Measurements from ENCODE around the gene ARPC4.

ARPC4 gene

DNA sequence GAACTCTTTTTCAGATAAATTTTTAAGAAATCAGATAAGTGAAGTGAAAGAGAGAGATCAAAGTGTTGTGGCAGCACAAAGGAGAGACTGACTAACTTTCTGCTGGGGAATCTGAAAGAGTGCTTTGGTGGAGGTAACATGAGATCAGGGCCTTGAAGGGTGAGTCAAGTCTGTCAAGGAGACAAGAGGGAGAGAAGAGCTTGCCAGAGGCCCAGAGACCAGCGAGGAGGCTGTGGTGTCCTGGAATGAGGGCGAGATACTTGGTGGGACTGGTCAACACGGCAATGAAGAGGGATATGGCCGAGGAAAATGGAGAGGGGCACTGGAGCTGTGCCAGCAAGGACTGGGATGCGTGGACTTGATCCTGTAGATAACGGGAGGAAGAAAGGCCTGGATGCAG, 5.2 kb upstream of the ARPC4 start:
- TF ChIP-seq Cebpa-rat (IDR thresholded peaks at IDR 0.05), result no peak
- Histone ChIP-seq H3K4me3 (no peak overlapping the region), H3K4me2 (no peak overlapping the region), H3K9me3 (replicated peaks in 1 of 11) (no peaks in the 10 kb centered on the region), H4K20me1 (no peaks in the 10 kb centered on the region), H3K36me3 (peaks cover 17 to 77% (median 39%) of the 10 kb centered on the region in 11 experiments; a peak in 19 of 22 replicates), H3K27me3 (no peaks in the 10 kb centered on the region), H3K4me1 (peaks cover 16 to 31% (median 22%) of the 10 kb centered on the region in 10 experiments), H3K9ac (0 out of 22 replicates have a peak overlapping the region, but pooled peaks of 1 of the 11 experiments have one; percentile 16), H3K27ac (peak overlapping the region in 2 of 11 experiments; percentile 15 to 19; a peak in 2 of 22 replicates)

DNA sequence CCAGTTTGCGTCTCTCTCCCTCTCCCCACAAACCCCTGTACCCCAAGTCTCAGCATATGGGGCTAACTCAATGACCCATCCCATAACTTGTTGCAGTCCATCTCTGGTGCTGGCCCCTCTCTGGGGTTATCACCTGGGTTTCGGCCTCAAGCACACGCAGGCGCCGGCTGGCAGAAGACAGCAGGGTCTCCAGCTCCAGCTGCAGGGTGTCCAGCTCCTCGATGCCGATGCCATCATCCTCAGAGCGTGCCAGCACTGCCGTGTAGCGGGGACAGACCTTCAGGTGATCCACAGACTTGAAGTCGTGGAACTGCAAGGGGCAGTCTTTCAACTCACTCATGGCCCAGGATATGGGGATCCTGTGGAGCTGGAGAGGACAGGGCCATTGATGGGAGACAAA, 1.8 kb upstream of the ARPC4 start:
- TF ChIP-seq Cebpa-rat (IDR thresholded peaks at IDR 0.05), result no peak
- Histone ChIP-seq H3K9ac (peak overlapping the region in 7 of 11 experiments; percentile 3 to 99 (median 97); a peak in 8 of 22 replicates), H3K4me2 (peak overlapping the region in 10 of 11 experiments; percentile 76 to 95 (median 90); a peak in 16 of 22 replicates), H3K27ac (peak overlapping the region in 4 of 11 experiments; percentile 93 to 99 (median 98); a peak in 6 of 22 replicates), H3K4me1 (peaks cover 36 to 46% (median 41%) of the 10 kb centered on the region in 10 experiments), H3K36me3 (peaks cover 25 to 68% (median 43%) of the 10 kb centered on the region in 11 experiments; a peak in 21 of 22 replicates), H3K9me3 (replicated peaks in 1 of 11) (no peaks in the 10 kb centered on the region), H3K4me3 (peak overlapping the region in 4 of 10 experiments; percentile 76 to 96 (median 86); a peak in 6 of 20 replicates), H4K20me1 (peaks cover 23 to 28% (median 27%) of the 10 kb centered on the region in 11 experiments; a peak in 21 of 22 replicates), H3K27me3 (no peaks in the 10 kb centered on the region)

DNA sequence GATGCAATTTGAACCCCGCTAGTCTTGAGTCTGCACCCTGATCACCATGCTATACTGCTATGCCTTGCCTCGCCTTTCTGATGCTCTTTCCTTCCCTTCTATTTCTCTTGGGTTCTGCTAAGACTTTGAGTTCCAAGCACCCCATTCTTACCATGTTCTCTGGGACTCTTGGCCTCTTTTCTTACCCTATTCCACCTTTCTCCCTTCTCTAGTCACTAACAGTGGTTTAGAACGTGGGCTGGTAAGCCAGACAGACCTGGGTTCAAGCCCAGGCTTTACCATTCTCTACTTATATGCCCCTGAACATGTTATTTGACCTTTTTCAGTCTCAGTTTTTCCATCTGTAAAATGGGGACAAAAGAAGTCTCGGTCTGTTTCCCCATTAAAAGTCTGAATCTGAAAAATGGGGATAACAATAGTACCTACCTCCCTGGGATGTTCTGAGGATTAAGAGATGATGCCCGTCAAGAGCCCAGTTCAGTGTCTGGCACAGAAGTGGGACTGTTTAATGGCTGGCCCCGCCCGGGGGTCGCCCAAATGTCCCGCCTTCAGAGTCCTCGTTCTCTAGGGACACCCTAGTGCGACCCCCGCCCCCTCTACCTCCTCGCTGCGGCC, 985 bp upstream of the ARPC4 start:
- H3K27me3 ChIP-seq, result no peaks in the 10 kb centered on the region
- peaks cover 31 to 36% (median 35%) of the 10 kb centered on the region in 11 experiments for H4K20me1 ChIP-seq
- no peak for TF ChIP-seq Cebpa-rat (IDR thresholded peaks at IDR 0.05)
- no peaks in the 10 kb centered on the region for H3K9me3 ChIP-seq (replicated peaks in 1 of 11)
- H3K4me3 ChIP-seq, result peak overlapping the region; percentile 76 to 96 (median 86)
- peaks cover 31 to 68% (median 45%) of the 10 kb centered on the region in 11 experiments for H3K36me3 ChIP-seq
- H3K4me2 ChIP-seq, result peak overlapping the region; percentile 75 to 95 (median 90)
- H3K27ac ChIP-seq, result peak overlapping the region; percentile 93 to 99 (median 97)
- peaks cover 34 to 54% (median 40%) of the 10 kb centered on the region in 10 experiments for H3K4me1 ChIP-seq
- H3K9ac ChIP-seq, result peak overlapping the region; percentile 91 to 100 (median 97)

DNA sequence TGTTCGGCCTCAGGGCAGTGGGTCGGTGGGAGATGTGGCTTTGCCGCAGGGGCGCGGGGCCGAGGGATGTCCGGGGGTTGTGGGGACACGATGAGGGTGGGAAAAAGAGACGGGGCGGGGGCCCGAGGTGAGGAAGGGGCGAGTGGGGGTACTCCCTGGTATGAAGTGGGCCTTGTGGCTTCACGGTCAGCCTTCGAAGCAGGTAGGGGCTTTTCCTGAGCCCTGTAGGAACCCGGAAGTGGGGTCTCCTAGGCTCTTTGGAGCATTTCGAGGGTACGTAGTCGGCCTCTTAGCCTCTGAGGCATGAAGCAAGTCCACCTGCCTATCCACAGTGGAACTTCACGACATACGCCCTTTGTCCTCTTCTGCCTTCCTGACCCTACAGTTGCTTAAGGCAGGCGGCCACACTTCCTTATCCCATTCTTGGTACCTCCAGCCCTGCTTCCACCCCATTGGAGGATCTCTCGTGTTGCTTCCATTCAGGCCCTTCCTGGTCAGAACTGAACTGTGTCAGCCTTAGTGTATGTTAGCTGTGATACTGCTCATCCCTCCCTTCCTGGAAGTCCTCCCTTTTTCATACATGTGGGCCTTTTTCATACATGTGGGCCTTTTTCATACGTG, 389 bp downstream of the ARPC4 start:
- no peak for TF ChIP-seq Cebpa-rat (IDR thresholded peaks at IDR 0.05)
- Histone ChIP-seq H4K20me1 (peaks cover 45 to 49% (median 48%) of the 10 kb centered on the region in 11 experiments), H3K36me3 (peaks cover 45 to 69% (median 54%) of the 10 kb centered on the region in 11 experiments), H3K9me3 (replicated peaks in 1 of 11) (no peaks in the 10 kb centered on the region), H3K27me3 (no peaks in the 10 kb centered on the region), H3K4me2 (peak overlapping the region; percentile 89 to 98 (median 93)), H3K27ac (peak overlapping the region; percentile 93 to 99 (median 97)), H3K4me1 (peaks cover 34 to 59% (median 40%) of the 10 kb centered on the region in 10 experiments), H3K4me3 (peak overlapping the region; percentile 76 to 96 (median 86)), H3K9ac (peak overlapping the region; percentile 91 to 100 (median 97))

DNA sequence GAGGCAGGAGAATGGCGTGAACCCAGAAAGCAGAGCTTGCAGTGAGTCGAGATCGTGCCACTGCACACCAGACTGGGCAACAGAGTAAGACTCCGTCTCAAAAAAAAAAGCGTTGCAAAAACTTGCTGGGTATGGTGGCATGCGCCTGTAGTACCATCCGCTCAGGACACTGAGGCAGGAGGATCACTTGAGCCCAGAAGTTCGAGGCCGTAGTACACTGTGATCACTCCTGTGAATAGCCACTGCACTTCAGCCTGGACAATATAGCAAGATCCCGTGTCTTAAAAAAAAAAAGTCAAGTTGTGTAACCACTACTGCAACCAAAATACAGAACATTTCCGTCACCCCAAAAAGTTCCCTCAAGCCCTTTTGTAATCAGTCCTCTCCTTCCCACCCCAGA, 1.5 kb downstream of the ARPC4 start:
- Histone ChIP-seq H3K9me3 (replicated peaks in 1 of 11) (no peaks in the 10 kb centered on the region), H3K4me1 (peaks cover 34 to 59% (median 40%) of the 10 kb centered on the region in 10 experiments), H3K4me3 (peak overlapping the region; percentile 76 to 96 (median 86); a peak in 18 of 20 replicates), H3K4me2 (peak overlapping the region; percentile 89 to 98 (median 93)), H3K27me3 (no peaks in the 10 kb centered on the region), H3K9ac (peak overlapping the region; percentile 91 to 100 (median 97); a peak in 16 of 22 replicates), H3K27ac (peak overlapping the region in 8 of 11 experiments; percentile 93 to 99 (median 97); a peak in 9 of 22 replicates), H3K36me3 (peaks cover 51 to 69% (median 60%) of the 10 kb centered on the region in 11 experiments), H4K20me1 (peaks cover 50 to 61% (median 59%) of the 10 kb centered on the region in 11 experiments)
- no peak for TF ChIP-seq Cebpa-rat (IDR thresholded peaks at IDR 0.05)

DNA sequence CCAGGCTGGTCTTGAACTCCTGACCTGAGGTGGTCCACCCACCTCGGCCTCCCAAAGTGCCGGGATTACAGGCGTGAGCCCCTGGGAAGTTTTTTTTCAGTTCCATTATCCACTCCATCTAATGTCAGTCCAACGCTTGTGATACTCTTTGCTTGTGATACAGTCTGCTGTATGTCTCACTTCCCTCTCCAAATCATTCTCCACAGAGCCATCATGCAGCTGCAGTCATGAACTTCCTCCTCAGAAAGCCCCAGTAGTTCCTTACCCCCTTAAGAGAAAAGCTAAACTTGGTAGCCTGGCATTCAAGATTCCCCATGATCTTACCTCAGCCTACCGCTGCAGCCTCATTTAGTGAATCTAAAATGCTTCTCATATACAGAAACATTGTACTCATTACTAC, 2.3 kb downstream of the ARPC4 start:
- Histone ChIP-seq H3K9ac (peak overlapping the region; percentile 30 to 98 (median 39); a peak in 11 of 22 replicates), H3K27me3 (no peaks in the 10 kb centered on the region), H3K4me1 (peaks cover 34 to 59% (median 39%) of the 10 kb centered on the region in 10 experiments), H3K4me2 (peak overlapping the region; percentile 89 to 98 (median 93)), H3K36me3 (peaks cover 56 to 69% (median 61%) of the 10 kb centered on the region in 11 experiments), H4K20me1 (peaks cover 55 to 69% (median 67%) of the 10 kb centered on the region in 11 experiments), H3K27ac (peak overlapping the region in 6 of 11 experiments; percentile 21 to 39 (median 32); a peak in 9 of 22 replicates), H3K9me3 (replicated peaks in 1 of 11) (no peaks in the 10 kb centered on the region), H3K4me3 (peak overlapping the region in 3 of 10 experiments; percentile 78 to 94 (median 94); a peak in 6 of 20 replicates)
- no peak for TF ChIP-seq Cebpa-rat (IDR thresholded peaks at IDR 0.05)

DNA sequence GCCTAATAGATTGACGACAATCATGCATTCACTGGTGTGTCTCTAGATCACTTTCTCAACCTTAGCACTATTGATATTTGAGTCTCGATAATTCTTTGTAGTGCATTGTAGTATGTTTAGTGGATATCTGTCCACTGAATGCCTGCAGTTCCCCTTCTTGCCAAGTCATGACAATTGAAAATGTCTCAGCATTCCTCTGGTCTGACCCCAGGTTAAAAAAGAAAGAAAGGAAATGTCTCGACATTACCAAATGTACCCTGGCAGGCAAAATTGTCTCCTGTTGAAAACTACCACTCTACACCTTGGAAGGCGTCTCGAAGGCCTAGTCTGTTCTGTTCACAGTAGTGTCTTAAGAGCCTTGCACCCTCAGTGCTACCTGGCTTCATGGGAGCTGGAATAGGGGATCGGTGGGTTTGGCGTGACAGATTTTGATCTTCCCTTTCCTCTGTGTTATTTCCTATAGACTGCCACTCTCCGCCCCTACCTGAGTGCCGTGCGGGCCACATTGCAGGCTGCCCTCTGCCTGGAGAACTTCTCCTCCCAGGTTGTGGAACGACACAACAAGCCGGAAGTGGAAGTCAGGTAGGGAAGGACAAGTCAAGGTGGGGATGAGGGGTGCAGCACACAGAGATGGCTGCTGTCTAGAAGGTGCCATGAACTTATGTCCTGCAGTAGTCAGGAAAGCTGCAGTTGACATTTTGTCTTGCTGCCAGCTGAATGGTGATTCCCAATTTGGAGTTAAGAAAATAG, 4.5 kb downstream of the ARPC4 start:
- H3K4me2 ChIP-seq, result no peak overlapping the region
- peaks cover 22 to 41% (median 25%) of the 10 kb centered on the region in 10 experiments for H3K4me1 ChIP-seq
- H3K9ac ChIP-seq, result peak overlapping the region in 5 of 11 experiments; percentile 1 to 29 (median 7); a peak in 1 of 22 replicates
- no peak overlapping the region for H3K4me3 ChIP-seq
- H3K27ac ChIP-seq, result no peak overlapping the region
- no peaks in the 10 kb centered on the region for H3K27me3 ChIP-seq
- peaks cover 74 to 86% (median 79%) of the 10 kb centered on the region in 11 experiments for H3K36me3 ChIP-seq
- no peak for TF ChIP-seq Cebpa-rat (IDR thresholded peaks at IDR 0.05)
- no peaks in the 10 kb centered on the region for H3K9me3 ChIP-seq (replicated peaks in 1 of 11)
- H4K20me1 ChIP-seq, result peaks cover 61 to 88% (median 80%) of the 10 kb centered on the region in 11 experiments

DNA sequence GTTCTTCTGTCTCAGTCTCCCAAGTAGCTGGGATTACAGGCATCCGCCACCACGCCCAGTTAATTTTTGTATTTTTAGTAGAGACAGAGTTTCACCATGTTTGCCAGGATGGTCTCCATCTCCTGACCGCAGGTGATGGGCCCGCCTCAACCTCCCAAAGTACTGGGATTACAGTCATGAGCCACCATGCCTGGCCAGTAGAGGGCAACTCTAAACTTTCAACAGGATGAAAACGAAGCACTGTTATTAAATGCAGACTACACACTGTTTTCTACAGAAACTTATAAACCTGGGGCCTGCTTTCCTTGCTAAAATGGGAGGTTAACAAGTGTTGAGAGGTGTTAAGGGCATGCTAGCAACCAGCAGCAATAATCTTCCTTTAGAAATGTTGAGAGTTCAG, 7.6 kb downstream of the ARPC4 start:
- Histone ChIP-seq H3K4me1 (peaks cover 3 to 50% (median 5%) of the 10 kb centered on the region in 10 experiments; a peak in 18 of 20 replicates), H3K4me3 (no peak overlapping the region), H3K27me3 (no peaks in the 10 kb centered on the region), H3K36me3 (peaks cover 94 to 100% (median 97%) of the 10 kb centered on the region in 11 experiments), H4K20me1 (peaks cover 42 to 98% (median 90%) of the 10 kb centered on the region in 11 experiments), H3K9ac (no peak overlapping the region), H3K4me2 (no peak overlapping the region), H3K9me3 (replicated peaks in 1 of 11) (no peaks in the 10 kb centered on the region), H3K27ac (no peak overlapping the region)
- no peak for TF ChIP-seq Cebpa-rat (IDR thresholded peaks at IDR 0.05)

All from BLaER1 treated with 17β-estradiol and CSF1 and Interleukin-3, amounts not matched to agents 10 nM and 100 nM (cell line).